C4-2B (cell line): ENCODE measurements around the gene NOCT.
A peak's percentile ranks its signal among the peaks of the same experiment; 100 is the strongest.

Experiments used
- H3K27ac ChIP-seq: fragments of 450-650 bp; 2 replicates; pipeline ENCODE4 v1.5.1; 2017
- CTCF ChIP-seq: fragments of 450-650 bp; conservative IDR thresholded peaks from 2 replicates; pipeline ENCODE4 v1.5.1; 2017; ENCODE audit warnings: mild to moderate bottlenecking
- ZFX ChIP-seq: fragments of 450-650 bp; IDR thresholded peaks from 2 replicates; pipeline ENCODE4 v1.6.1; 2017

The NOCT gene

GRCh38 chr4:139015269-139015947 lies at the start of gene NOCT:
Gene NOCT, plus strand, starts transcription at chr4:139015781. Its CDS starts 201 bp downstream, at chr4:139015982.
- H3K27ac ChIP-seq: peak within 1 kb of the TSS; percentile 89
- TF ChIP-seq ZFX (no peak), CTCF (no peak)

GRCh38 chr4:138967313-138967712 lies 48.3 kb upstream of the NOCT start:
- H3K27ac ChIP-seq: no peak overlapping the region
- TF ChIP-seq CTCF (no peak), ZFX (no peak)

- H3K27ac ChIP-seq: no peak overlapping the region
- TF ChIP-seq ZFX: no peak
- no peak for TF ChIP-seq CTCF
Measured at GRCh38 chr4:138972956-138973801, 42.4 kb upstream of the NOCT start.

- TF ChIP-seq CTCF (no peak; the same call in 1 of the 2 replicates), ZFX (no peak)
- no peak overlapping the region for H3K27ac ChIP-seq
Measured at GRCh38 chr4:138975225-138975624, 40.4 kb upstream of the NOCT start.

- H3K27ac ChIP-seq: no peak overlapping the region
- TF ChIP-seq CTCF (no peak), ZFX (no peak)
Measured at GRCh38 chr4:138976526-138976925, 39.1 kb upstream of the NOCT start.

- no peak for TF ChIP-seq CTCF
- no peak for TF ChIP-seq ZFX
- no peak overlapping the region for H3K27ac ChIP-seq
Measured at GRCh38 chr4:138977524-138977923, 38.1 kb upstream of the NOCT start.

- no peak for TF ChIP-seq ZFX
- TF ChIP-seq CTCF: no peak
- H3K27ac ChIP-seq: no peak overlapping the region
Measured at GRCh38 chr4:138978028-138978585, 37.5 kb upstream of the NOCT start.
